Midbrain (tissue), 1 donor: ENCODE data around the gene PCDHB7.
A peak's percentile ranks its signal among the peaks of the same experiment; 100 is the strongest.
"Not testable (repeated sequence)": the region's sequence is repeated elsewhere in the genome, so short reads cannot be mapped to it uniquely, and the experiment has no call there.

Source experiments
- DNase-seq: peaks from one replicate; lab custom pipeline; 2025; lab: John Stamatoyannopoulos, UW

Gene PCDHB7

GRCh38 chr5:141172381-141173204 lies at the start of gene PCDHB7:
PCDHB7 (plus strand) TSS chr5:141172644; CDS start chr5:141172836, 192 bp downstream.
- DNase-seq, result peak; percentile 18

DNA sequence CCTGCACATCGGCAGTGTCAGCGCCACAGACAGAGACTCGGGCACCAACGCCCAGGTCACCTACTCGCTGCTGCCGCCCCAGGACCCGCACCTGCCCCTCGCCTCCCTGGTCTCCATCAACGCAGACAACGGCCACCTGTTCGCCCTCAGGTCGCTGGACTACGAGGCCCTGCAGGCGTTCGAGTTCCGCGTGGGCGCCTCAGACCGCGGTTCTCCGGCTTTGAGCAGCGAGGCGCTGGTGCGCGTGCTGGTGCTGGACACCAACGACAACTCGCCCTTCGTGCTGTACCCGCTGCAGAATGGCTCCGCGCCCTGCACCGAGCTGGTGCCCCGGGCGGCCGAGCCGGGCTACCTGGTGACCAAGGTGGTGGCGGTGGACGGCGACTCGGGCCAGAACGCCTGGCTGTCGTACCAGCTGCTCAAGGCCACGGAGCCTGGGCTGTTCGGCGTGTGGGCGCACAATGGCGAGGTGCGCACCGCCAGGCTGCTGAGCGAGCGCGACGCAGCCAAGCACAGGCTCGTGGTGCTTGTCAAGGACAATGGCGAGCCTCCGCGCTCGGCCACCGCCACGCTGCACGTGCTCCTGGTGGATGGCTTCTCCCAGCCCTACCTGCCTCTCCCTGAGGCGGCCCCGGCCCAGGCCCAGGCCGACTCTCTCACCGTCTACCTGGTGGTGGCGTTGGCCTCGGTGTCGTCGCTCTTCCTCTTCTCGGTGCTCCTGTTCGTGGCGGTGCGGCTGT lies 48.9 kb upstream of the PCDHB7 start:
- DNase-seq, result not testable (repeated sequence)

GRCh38 chr5:141127305-141127704 lies 45.1 kb upstream of the PCDHB7 start:
- DNase-seq, result no peak

GRCh38 chr5:141135030-141135717 lies 37.3 kb upstream of the PCDHB7 start, which contains the start of gene PCDHB5:
PCDHB5 (plus strand) TSS chr5:141135206; CDS start chr5:141135435, 229 bp downstream.
- DNase-seq, result peak; percentile 28

DNA sequence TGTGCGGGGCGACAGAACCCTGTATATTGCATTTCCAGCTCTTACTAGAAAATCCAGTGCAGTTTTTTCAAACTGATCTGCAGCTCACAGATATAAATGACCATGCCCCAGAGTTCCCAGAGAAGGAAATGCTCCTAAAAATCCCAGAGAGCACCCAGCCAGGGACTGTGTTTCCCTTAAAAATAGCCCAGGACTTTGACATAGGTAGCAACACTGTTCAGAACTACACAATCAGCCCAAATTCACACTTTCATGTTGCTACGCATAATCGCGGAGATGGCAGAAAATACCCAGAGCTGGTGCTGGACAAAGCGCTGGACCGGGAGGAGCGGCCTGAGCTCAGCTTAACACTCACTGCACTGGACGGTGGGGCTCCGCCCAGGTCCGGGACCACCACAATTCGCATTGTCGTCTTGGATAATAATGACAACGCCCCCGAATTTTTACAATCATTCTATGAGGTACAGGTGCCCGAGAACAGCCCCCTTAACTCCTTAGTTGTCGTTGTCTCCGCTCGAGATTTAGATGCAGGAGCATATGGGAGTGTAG lies 36.7 kb upstream of the PCDHB7 start:
- no peak for DNase-seq

GRCh38 chr5:141137346-141137745 lies 35.1 kb upstream of the PCDHB7 start:
- not testable (repeated sequence) for DNase-seq

- no peak for DNase-seq
Observed at GRCh38 chr5:141149812-141150211, 22.6 kb upstream of the PCDHB7 start, which contains the start of gene PCDHB6. PCDHB6 (plus strand) TSS chr5:141150057; CDS start chr5:141150258, 201 bp downstream.

- DNase-seq, result no peak
Observed at GRCh38 chr5:141150224-141150992, 22.0 kb upstream of the PCDHB7 start.

DNA sequence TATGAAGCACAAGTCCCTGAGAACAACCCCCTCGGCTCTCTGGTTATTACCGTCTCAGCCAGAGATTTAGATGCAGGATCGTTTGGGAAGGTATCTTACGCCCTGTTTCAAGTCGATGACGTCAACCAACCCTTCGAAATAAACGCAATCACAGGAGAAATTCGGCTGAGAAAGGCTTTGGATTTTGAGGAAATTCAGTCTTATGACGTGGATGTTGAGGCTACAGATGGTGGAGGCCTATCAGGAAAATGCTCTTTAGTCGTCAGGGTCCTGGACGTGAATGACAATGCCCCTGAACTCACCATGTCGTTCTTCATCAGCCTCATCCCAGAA lies 21.5 kb upstream of the PCDHB7 start:
- DNase-seq, result no peak

- DNase-seq, result not testable (repeated sequence)
Observed at GRCh38 chr5:141151632-141152031, 20.8 kb upstream of the PCDHB7 start.

GRCh38 chr5:141152096-141152495 lies 20.3 kb upstream of the PCDHB7 start:
- not testable (repeated sequence) for DNase-seq

- DNase-seq, result no peak
Observed at GRCh38 chr5:141155540-141156374, 16.7 kb upstream of the PCDHB7 start.

DNA sequence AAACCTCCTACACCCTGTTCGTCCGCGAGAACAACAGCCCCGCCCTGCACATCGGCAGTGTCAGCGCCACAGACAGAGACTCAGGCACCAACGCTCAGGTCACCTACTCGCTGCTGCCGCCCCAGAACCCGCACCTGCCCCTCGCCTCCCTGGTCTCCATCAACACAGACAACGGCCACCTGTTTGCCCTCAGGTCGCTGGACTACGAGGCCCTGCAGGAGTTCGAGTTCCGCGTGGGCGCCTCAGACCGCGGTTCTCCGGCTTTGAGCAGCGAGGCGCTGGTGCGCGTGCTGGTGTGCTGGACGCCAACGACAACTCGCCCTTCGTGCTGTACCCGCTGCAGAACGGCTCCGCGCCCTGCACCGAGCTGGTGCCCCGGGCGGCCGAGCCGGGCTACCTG lies 15.1 kb upstream of the PCDHB7 start:
- DNase-seq, result not testable (repeated sequence)

DNA sequence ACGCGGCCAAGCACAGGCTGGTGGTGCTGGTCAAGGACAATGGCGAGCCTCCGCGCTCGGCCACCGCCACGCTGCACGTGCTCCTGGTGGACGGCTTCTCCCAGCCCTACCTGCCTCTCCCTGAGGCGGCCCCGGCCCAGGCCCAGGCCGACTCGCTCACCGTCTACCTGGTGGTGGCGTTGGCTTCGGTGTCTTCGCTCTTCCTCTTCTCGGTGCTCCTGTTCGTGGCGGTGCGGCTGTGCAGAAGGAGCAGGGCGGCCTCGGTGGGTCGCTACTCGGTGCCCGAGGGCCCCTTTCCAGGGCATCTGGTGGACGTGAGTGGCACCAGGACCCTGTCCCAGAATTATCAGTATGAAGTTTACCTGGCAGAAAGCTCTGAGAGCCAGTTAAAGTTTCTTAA lies 14.5 kb upstream of the PCDHB7 start:
- DNase-seq, result not testable (repeated sequence)

DNA sequence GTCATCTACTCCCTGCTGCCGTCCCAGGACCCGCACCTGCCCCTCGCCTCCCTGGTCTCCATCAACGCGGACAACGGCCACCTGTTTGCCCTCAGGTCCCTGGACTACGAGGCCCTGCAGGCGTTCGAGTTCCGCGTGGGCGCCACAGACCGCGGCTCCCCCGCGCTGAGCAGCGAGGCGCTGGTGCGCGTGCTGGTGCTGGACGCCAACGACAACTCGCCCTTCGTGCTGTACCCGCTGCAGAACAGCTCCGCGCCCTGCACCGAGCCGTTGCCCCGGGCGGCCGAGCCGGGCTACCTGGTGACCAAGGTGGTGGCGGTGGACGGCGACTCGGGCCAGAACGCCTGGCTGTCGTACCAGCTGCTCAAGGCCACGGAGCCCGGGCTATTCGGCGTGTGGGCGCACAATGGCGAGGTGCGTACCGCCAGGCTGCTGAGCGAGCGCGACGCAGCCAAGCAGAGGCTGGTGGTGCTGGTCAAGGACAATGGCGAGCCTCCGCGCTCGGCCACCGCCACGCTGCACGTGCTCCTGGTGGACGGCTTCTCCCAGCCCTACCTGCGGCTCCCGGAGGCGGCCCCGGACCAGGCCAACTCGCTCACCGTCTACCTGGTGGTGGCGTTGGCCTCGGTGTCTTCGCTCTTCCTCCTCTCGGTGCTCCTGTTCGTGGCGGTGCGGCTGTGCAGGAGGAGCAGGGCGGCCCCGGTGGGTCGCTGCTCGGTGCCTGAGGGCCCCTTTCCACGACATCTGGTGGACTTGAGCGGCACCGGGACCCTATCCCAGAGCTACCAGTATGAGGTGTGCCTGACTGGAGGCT lies 2.1 kb downstream of the PCDHB7 start:
- not testable (repeated sequence) for DNase-seq

DNA sequence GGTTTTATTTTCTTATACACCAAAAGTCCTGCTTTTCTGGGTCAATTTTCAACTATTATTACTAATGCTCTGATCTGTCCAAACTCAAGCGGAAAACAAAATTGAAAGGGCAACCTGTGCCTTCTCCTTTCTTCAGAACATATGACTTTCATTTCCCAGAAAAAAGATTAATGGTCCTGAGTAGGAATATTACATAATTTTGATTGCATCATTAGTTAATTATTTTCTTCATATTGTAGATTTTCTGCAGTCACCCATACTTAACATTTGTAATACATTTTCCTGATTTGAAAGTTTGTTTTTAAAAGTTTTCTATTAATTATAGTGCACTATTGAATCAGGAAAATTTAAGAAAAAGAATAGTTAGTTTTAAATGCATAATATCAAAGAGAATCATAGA lies 3.5 kb downstream of the PCDHB7 start:
- DNase-seq, result no peak

DNA sequence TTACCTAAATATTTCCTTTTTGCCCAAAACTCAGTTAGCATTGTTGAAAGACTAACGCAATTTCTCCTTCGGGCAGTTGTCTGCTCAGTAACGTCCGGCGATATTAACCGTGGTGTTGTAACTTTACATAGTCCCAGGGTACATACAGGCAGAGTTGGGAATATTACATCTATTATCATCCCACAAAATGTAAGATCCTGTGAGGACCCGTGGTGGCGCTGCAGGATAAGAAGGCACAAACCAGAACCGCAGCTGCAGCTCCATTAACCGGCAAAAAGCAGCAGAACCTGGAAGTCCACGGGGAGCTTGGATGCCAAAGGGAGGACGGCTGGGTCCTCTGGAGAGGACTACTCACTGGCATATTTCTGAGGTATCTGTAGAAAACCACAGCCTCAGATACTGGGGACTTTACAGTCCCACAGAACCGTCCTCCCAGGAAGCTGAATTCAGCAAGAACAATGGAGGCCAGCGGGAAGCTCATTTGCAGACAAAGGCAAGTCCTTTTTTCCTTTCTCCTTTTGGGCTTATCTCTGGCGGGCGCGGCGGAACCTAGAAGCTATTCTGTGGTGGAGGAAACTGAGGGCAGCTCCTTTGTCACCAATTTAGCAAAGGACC lies 5.2 kb downstream of the PCDHB7 start, which contains the start of gene PCDHB8:
PCDHB8 (plus strand) TSS at position 214 of the 615 bp plus-strand sequence; CDS start at position 459, 245 bp downstream.
- DNase-seq, result not testable (repeated sequence)

DNA sequence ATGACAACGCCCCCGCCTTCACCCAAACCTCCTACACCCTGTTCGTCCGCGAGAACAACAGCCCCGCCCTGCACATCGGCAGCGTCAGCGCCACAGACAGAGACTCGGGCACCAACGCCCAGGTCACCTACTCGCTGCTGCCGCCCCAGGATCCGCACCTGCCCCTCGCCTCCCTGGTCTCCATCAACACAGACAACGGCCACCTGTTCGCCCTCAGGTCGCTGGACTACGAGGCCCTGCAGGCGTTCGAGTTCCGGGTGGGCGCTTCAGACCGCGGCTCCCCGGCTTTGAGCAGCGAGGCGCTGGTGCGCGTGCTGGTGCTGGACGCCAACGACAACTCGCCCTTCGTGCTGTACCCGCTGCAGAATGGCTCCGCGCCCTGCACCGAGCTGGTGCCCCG lies 6.9 kb downstream of the PCDHB7 start:
- not testable (repeated sequence) for DNase-seq

GRCh38 chr5:141179876-141180275 lies 7.4 kb downstream of the PCDHB7 start:
- DNase-seq, result not testable (repeated sequence)
